Neural progenitor cell (in vitro differentiated cells): Measurements from ENCODE around the gene SGCD.

ENCODE experiments used
- EZH2 ChIP-seq: fragments of 200-600 bp; sonication (generic); IDR thresholded peaks from 2 replicates; pipeline ENCODE4 v1.6.1; 2017; ENCODE audit warnings: antibody characterized with exemption, mild to moderate bottlenecking, moderate library complexity
- TF ChIP-seq, protein P1 (sequence below): fragments of 200-600 bp; sonication (generic); IDR thresholded peaks from 2 replicates; pipeline ENCODE4 v1.5.1; 2017; ENCODE audit warnings: antibody characterized with exemption, mild to moderate bottlenecking

DNA sequence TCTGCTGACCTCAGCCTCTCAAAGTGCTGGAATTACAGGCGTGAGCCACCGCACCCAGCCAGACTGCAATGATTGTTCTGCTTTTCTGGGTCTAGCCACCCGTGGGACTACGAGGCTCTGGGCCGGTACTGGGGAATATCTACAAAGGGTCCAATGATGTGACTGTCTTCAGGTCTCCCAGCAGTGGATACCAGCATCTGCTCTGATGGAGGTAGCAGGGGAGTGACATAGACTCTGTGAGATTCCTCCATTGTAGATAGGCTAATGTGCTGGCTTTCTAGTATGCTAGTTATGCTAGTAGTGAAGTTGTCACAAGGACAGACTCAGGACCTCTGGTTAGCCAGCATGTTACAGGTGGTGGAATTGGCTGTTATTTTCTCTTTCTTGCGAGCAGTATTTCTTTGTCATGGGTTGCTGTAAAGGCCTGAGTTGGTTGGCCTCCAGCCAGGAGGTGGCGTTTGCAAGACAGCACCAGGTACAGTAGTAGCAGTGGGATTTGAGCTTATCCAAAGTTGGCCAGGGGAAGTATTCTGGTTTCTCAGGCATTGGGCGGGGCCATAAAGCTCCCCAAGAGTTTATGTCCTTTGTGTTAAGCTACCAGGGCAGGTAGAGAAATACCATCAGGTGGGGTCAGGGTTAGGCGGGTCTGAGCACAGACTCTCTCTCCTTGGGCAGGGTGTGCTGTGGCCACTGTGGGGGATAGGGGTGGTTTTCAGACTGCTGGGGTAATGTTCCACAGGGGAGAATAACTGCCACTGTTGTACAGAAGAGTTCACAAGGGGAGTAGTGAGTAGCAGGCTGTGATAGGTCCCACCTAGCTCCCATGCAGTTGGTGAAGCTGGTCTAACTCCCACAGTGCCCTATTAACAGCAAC is 105.2 kb downstream of the SGCD start:
- TF ChIP-seq, protein P1, sequence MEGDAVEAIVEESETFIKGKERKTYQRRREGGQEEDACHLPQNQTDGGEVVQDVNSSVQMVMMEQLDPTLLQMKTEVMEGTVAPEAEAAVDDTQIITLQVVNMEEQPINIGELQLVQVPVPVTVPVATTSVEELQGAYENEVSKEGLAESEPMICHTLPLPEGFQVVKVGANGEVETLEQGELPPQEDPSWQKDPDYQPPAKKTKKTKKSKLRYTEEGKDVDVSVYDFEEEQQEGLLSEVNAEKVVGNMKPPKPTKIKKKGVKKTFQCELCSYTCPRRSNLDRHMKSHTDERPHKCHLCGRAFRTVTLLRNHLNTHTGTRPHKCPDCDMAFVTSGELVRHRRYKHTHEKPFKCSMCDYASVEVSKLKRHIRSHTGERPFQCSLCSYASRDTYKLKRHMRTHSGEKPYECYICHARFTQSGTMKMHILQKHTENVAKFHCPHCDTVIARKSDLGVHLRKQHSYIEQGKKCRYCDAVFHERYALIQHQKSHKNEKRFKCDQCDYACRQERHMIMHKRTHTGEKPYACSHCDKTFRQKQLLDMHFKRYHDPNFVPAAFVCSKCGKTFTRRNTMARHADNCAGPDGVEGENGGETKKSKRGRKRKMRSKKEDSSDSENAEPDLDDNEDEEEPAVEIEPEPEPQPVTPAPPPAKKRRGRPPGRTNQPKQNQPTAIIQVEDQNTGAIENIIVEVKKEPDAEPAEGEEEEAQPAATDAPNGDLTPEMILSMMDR: no peak
- no peak for TF ChIP-seq EZH2
